G401 (cell line): Measurements from ENCODE around the gene ADM5. TPM values are rescaled to one million over a fixed set of nuclear protein-coding genes. Genes with fewer than 3 reads are reported as not detected.

Source experiments
- DNase-seq: peaks from one replicate; pipeline ENCODE4 v3.0.0-alpha.2; 2015; ENCODE audit warnings: low spot score
- in situ Hi-C: cut with HindIII; loops from 2 replicates; pipeline ENCODE4 v1.10.0; 2016; ENCODE audit warnings: low sequenced_read_pairs, mixed read lengths
- total RNA-seq: library from RNA; depleted of rRNA; stranded (reverse); fragments of >200 nt; shearing (Covaris generic); gene quantifications from 2 replicates; pipeline ENCODE4 v1.2.3, GENCODE V29; 2014

Gene ADM5
- total RNA-seq, 1 experiment from 2014 or later, result 1.7 TPM

- in situ Hi-C loops, result no loop called here
- DNase-seq, result no peak
These were observed 31.8 kb upstream of the ADM5 start for GRCh38 chr19:49657493-49658138.

GRCh38 chr19:49658139-49658517, 31.3 kb upstream of the ADM5 start:
- no peak for DNase-seq
- in situ Hi-C loops, result no loop called here

GRCh38 chr19:49658566-49659442, 30.6 kb upstream of the ADM5 start:
- no peak for DNase-seq
- in situ Hi-C loops, result no loop called here

- in situ Hi-C loops, result no loop called here
- no peak for DNase-seq
These were observed 28.9 kb upstream of the ADM5 start for GRCh38 chr19:49660338-49660961.

GRCh38 chr19:49662011-49662410, 27.4 kb upstream of the ADM5 start:
- in situ Hi-C loops, result no loop called here
- DNase-seq, result no peak

- in situ Hi-C loops, result no loop called here
- DNase-seq, result no peak
These were observed 26.2 kb upstream of the ADM5 start for GRCh38 chr19:49663224-49663623.

GRCh38 chr19:49664171-49665035, 25.0 kb upstream of the ADM5 start:
- DNase-seq, result peak; percentile 87
- in situ Hi-C loops, result no loop called here

GRCh38 chr19:49665036-49665350, 24.4 kb upstream of the ADM5 start:
- in situ Hi-C loops, result no loop called here

GRCh38 chr19:49665351-49666119, 23.9 kb upstream of the ADM5 start, which contains the start of the genes BCL2L12 and IRF3:
Gene BCL2L12 (plus strand): TSS chr19:49665933. CDS start chr19:49666693, 760 bp downstream.
Gene IRF3 (minus strand): TSS chr19:49665857. CDS start chr19:49664838, 1,019 bp downstream.
- DNase-seq, result peak; percentile 93
- in situ Hi-C loops, result no loop called here

More at GRCh38 chr19:49665036-49665350, 24.4 kb upstream of the ADM5 start:
- no peak for DNase-seq

- in situ Hi-C loops, result no loop called here
- no peak for DNase-seq
These were observed 23.3 kb upstream of the ADM5 start for GRCh38 chr19:49666120-49666444.

- in situ Hi-C loops, result no loop called here
- no peak for DNase-seq
These were observed 21.9 kb upstream of the ADM5 start for GRCh38 chr19:49667473-49667872.

GRCh38 chr19:49669516-49669915, 19.9 kb upstream of the ADM5 start:
- in situ Hi-C loops, result no loop called here
- no peak for DNase-seq

GRCh38 chr19:49672131-49672919, 17.1 kb upstream of the ADM5 start:
- peak; percentile 82 for DNase-seq
- in situ Hi-C loops, result loop anchor here (10.0 kb wide), 1 partner anchor 158 kb away; the partner anchor contains the start of gene FCGRT

GRCh38 chr19:49676136-49676783, 13.1 kb upstream of the ADM5 start:
- no peak for DNase-seq
- in situ Hi-C loops, result loop anchor here (10.0 kb wide), 1 partner anchor 161 kb away; the partner anchor contains the start of gene FCGRT

- DNase-seq, result peak; percentile 100
- in situ Hi-C loops, result loop anchor here (10.0 kb wide), 1 partner anchor 162 kb away; the partner anchor contains the start of gene FCGRT
These were observed 12.6 kb upstream of the ADM5 start for GRCh38 chr19:49676784-49677230.

- no peak for DNase-seq
- in situ Hi-C loops, result loop anchor here (10.0 kb wide), 1 partner anchor 163 kb away; the partner anchor contains the start of gene FCGRT
These were observed 12.0 kb upstream of the ADM5 start, which contains the start of gene PRMT1 for GRCh38 chr19:49677231-49677900. Gene PRMT1 (plus strand): TSS chr19:49677271. CDS start chr19:49677281, 10 bp downstream.
